Effector memory CD8-positive, alpha-beta T cell (primary cell): ENCODE results near the gene IL1F10.

Experiments
- ATAC-seq: fragments of 150-1000 bp; cut with Tn5 transposase; replicated peaks from 2 replicates; pipeline ENCODE4 v1.10.0; 2021; ENCODE audit warnings: mild to moderate bottlenecking, moderate library complexity
- DNase-seq, 3 experiments: peaks; one replicate each; pipeline ENCODE4 v3.0.0; 2021
- H3K27ac Mint-ChIP-seq, 2 donors: one replicate each; pipeline ENCODE4 v1.8.0; 2022; ENCODE audit warnings: mild to moderate bottlenecking in 2 of 2, mixed read lengths in 2 of 2, moderate library complexity in 2 of 2
- H3K27me3 Mint-ChIP-seq, 2 donors: one replicate each; pipeline ENCODE4 v1.8.0; 2022; ENCODE audit warnings: mixed read lengths in 2 of 2
- H3K36me3 Mint-ChIP-seq: one replicate; pipeline ENCODE4 v1.8.0; 2022; ENCODE audit warnings: mild to moderate bottlenecking, moderate library complexity, mixed read lengths; ENCODE audit not compliant: insufficient read depth
- H3K4me1 Mint-ChIP-seq, 2 donors: one replicate each; pipeline ENCODE4 v1.8.0; 2022; ENCODE audit warnings: low read depth in 2 of 2, mixed read lengths in 2 of 2
- H3K4me3 Mint-ChIP-seq, 2 donors: one replicate each; pipeline ENCODE4 v1.8.0; 2022; ENCODE audit warnings: mild to moderate bottlenecking in 2 of 2, mixed read lengths in 2 of 2, moderate library complexity in 2 of 2
- H3K9me3 Mint-ChIP-seq, 2 donors: one replicate each; pipeline ENCODE4 v1.8.0; 2022; ENCODE audit warnings: mixed read lengths in 2 of 2
- total RNA-seq, 9 experiments: gene quantifications; one replicate each; lab custom pipeline; 2026; lab: John Stamatoyannopoulos, UW

IL1F10 gene, protein sequence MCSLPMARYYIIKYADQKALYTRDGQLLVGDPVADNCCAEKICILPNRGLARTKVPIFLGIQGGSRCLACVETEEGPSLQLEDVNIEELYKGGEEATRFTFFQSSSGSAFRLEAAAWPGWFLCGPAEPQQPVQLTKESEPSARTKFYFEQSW
- total RNA-seq: 0 to 0.06 (median 0) reads per million in 9 experiments

GRCh38 chr2:113067681-113068080 lies at the start of gene IL1F10:
Gene IL1F10 (plus strand): TSS chr2:113067970. CDS start chr2:113072739, 4,769 bp downstream.
- Mint-ChIP-seq H3K27ac (no peak within 1 kb of the TSS), H3K36me3 (no peaks in the 10 kb centered on the region), H3K9me3 (no peaks in the 10 kb centered on the region), H3K27me3 (peaks cover 16 to 41% of the 10 kb centered on the region in 2 donors), H3K4me1 (peaks cover 0 to 4% of the 10 kb centered on the region in 2 donors), H3K4me3 (no peak within 1 kb of the TSS)
- DNase-seq: no peak
- ATAC-seq: no peak

DNA sequence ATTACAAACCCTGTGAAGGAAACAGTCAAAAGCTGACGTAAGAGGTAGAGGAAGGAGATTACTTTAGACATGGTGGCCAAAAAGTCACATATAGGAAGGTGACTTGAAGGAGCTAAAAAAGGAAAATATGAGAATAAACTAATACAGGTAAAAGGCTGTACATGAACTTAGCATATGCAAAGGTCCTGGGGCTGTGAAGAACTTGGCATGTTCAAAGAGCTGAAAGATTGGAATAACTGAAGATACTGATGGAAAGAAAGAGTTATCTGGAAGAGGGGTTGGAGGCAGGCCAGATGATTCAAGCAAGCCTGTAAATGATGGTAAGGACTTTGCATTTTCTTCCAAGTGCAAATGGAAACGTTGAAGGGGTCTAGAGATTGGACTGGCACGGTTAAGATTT lies 49.3 kb upstream of the IL1F10 start:
- Mint-ChIP-seq H3K27me3 (peaks cover 50% of the 10 kb centered on the region in 2 donors), H3K4me3 (no peak overlapping the region), H3K4me1 (no peaks in the 10 kb centered on the region), H3K36me3 (no peaks in the 10 kb centered on the region), H3K27ac (no peak overlapping the region), H3K9me3 (peaks cover 6 to 7% of the 10 kb centered on the region in 2 donors)
- ATAC-seq (no peak), DNase-seq (no peak)

DNA sequence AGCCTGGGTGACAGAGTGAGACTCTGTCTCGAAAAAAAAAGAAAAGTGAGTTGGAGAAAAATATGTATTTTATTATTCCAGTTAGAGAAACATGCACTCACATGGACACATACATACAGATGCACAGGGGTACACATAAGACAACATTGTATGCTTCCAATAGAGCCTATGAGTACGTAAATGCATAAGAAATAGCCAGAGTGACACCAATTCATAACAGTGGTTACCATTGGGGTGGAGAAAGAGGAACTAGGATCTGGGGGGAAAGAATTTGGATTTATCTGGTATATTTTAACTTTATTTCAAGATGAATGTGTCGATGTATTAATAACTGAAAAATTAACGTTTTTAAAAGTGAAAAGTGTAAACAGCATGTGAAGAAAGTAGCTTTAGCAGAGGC lies 46.5 kb upstream of the IL1F10 start:
- peaks cover 6 to 7% of the 10 kb centered on the region in 2 donors for H3K9me3 Mint-ChIP-seq
- no peak for DNase-seq
- H3K36me3 Mint-ChIP-seq: no peaks in the 10 kb centered on the region
- H3K4me1 Mint-ChIP-seq: no peaks in the 10 kb centered on the region
- H3K27me3 Mint-ChIP-seq: peaks cover 61 to 72% of the 10 kb centered on the region in 2 donors
- no peak for ATAC-seq
- no peak overlapping the region for H3K27ac Mint-ChIP-seq
- no peak overlapping the region for H3K4me3 Mint-ChIP-seq

DNA sequence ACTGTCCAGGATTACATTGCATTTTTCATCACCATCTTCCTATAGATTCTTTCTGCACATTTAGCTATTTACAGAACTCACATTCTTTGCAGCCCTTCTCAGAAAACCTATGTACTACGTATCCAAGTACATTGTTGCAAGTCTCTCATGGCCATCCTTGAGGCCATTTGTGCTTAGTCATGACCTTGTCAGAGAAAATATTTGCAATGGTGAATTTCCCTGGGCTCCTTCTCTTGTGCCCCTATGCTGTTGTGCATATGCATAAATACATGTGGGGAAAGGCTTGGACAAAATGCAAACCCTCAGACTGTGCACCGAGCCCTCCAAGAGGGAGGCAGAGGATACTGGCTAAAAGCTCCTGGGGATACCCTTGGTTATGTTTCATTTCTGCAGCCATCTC lies 43.0 kb upstream of the IL1F10 start:
- Mint-ChIP-seq H3K4me1 (no peaks in the 10 kb centered on the region), H3K4me3 (no peak overlapping the region), H3K27me3 (peaks cover 53 to 60% of the 10 kb centered on the region in 2 donors), H3K9me3 (no peaks in the 10 kb centered on the region), H3K36me3 (no peaks in the 10 kb centered on the region), H3K27ac (no peak overlapping the region)
- DNase-seq: no peak
- ATAC-seq: no peak

DNA sequence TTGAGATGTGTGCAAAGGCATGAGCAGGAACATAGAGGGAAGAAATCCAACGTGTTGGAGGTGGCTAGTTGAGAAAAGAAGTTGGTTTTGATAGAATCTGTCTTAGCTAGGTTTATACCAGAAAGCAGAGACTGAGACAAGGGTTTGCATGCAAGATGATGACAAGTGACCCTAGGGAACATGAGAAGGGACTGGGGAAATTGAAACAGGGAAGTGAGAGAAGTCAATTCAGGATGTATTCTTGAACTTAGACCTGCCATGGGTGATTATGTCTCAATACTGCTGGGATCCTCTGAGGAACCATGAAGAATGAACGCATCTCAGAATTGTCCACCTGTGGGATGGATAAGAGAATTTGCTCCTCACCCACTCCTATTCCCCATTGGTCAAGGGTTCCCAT lies 42.0 kb upstream of the IL1F10 start:
- ATAC-seq (no peak), DNase-seq (no peak)
- Mint-ChIP-seq H3K27me3 (peaks cover 59 to 66% of the 10 kb centered on the region in 2 donors), H3K27ac (no peak overlapping the region), H3K9me3 (no peaks in the 10 kb centered on the region), H3K4me3 (no peak overlapping the region), H3K4me1 (no peaks in the 10 kb centered on the region), H3K36me3 (no peaks in the 10 kb centered on the region)

DNA sequence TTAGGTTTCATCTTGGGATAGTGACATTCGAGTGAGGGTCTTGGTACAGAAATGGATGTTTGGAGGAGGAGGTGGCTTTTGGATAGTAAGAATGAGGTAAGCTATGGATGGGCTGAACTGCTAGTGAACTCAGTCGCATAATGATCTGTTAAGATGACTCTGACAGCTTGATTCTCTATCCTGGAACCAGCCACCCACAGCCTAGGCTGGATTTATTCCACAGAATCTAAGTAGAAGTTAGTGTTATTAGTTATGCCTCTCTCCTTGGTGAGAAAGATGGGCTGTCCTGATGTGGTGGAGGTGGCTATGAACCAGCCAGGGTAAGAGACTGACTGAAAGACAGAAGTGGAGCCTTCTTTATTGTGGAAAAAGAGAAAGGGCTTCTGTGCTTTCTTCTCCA lies 40.1 kb upstream of the IL1F10 start:
- Mint-ChIP-seq H3K4me3 (no peak overlapping the region), H3K4me1 (no peaks in the 10 kb centered on the region), H3K27ac (no peak overlapping the region), H3K9me3 (no peaks in the 10 kb centered on the region), H3K36me3 (no peaks in the 10 kb centered on the region), H3K27me3 (peaks cover 53 to 59% of the 10 kb centered on the region in 2 donors)
- DNase-seq: no peak
- no peak for ATAC-seq

DNA sequence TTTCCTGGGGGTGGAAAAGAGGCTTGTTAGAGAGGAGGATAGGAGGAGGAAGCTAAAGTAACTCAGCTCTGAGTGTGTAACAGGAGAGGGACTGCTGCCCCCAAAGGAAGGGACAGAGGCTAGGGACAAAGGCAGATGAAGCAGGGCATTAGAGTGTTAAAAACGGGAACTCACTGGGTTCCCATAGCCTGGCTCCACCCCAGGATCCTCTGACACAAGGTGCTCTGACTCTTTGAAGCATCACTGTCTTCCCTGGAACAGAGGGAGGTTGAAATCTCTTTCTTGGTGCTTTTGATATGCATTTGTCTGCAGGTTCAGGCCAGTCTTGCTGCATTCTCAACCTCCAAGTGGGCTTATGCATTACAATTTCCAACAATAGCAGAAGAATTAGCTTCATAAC lies 39.7 kb upstream of the IL1F10 start:
- Mint-ChIP-seq H3K4me1 (no peaks in the 10 kb centered on the region), H3K27ac (no peak overlapping the region)

DNA sequence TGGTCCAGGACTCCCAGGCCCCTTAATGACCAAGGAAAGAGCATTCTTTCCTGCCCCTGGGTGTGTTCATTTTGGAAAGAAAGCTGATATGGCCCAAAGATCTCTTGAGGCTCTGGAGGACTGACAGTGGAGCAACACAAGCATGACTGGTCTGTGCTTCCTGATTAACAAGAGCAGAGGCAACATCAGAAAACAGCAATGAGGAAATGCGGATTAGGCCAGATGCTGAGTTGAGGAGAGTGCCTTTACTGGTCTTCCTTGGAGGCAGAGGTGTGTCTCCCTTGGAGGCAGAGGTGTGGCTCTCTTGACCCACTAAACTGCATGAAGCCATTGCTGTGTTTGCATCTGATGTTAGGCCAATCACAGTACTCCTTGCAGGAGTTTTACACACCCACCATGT lies 35.0 kb upstream of the IL1F10 start:
- Mint-ChIP-seq H3K27me3 (peaks cover 42 to 71% of the 10 kb centered on the region in 2 donors), H3K36me3 (no peaks in the 10 kb centered on the region), H3K9me3 (no peaks in the 10 kb centered on the region), H3K27ac (no peak overlapping the region), H3K4me1 (no peaks in the 10 kb centered on the region), H3K4me3 (no peak overlapping the region)
- ATAC-seq (no peak), DNase-seq (no peak)

More for the DNA sequence above, 39.7 kb upstream of the IL1F10 start:
- Mint-ChIP-seq H3K9me3 (no peaks in the 10 kb centered on the region), H3K27me3 (peaks cover 52 to 61% of the 10 kb centered on the region in 2 donors), H3K4me3 (no peak overlapping the region), H3K36me3 (no peaks in the 10 kb centered on the region)
- ATAC-seq: no peak
- DNase-seq: no peak

DNA sequence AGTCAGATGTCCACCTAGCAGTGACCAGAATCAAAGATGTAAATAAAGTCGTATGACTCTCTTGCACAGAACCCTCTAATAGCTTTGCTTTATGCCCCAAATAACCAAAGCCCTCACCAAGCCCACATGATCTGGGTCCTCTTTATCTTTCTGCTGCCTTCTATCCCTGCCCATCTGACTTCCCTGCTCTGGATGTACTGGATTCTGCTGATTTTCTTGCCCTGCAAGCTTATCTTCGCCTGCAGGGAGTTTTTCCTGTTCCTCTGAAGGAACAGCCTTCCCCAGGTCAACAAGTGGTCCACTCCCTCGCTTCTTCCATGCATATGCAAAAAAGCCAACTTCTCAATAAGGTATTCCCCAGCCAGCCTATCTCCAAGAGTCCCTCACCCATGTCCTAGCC lies 33.8 kb upstream of the IL1F10 start:
- no peak overlapping the region for H3K27ac Mint-ChIP-seq
- no peaks in the 10 kb centered on the region for H3K4me1 Mint-ChIP-seq
- no peak for DNase-seq
- no peaks in the 10 kb centered on the region for H3K36me3 Mint-ChIP-seq
- H3K27me3 Mint-ChIP-seq: peaks cover 50 to 77% of the 10 kb centered on the region in 2 donors
- H3K9me3 Mint-ChIP-seq: no peaks in the 10 kb centered on the region
- ATAC-seq: no peak
- H3K4me3 Mint-ChIP-seq: no peak overlapping the region

- no peak for ATAC-seq
- no peaks in the 10 kb centered on the region for H3K4me1 Mint-ChIP-seq
- no peak overlapping the region for H3K27ac Mint-ChIP-seq
- H3K9me3 Mint-ChIP-seq: no peaks in the 10 kb centered on the region
- no peaks in the 10 kb centered on the region for H3K36me3 Mint-ChIP-seq
- no peak overlapping the region for H3K4me3 Mint-ChIP-seq
- DNase-seq: no peak
- peaks cover 34 to 68% of the 10 kb centered on the region in 2 donors for H3K27me3 Mint-ChIP-seq
Observed at GRCh38 chr2:113036763-113037162, 31.0 kb upstream of the IL1F10 start.

GRCh38 chr2:113038291-113038690 lies 29.5 kb upstream of the IL1F10 start:
- H3K4me3 Mint-ChIP-seq: no peak overlapping the region
- H3K27me3 Mint-ChIP-seq: peaks cover 34 to 63% of the 10 kb centered on the region in 2 donors
- no peaks in the 10 kb centered on the region for H3K4me1 Mint-ChIP-seq
- no peaks in the 10 kb centered on the region for H3K9me3 Mint-ChIP-seq
- no peak overlapping the region for H3K27ac Mint-ChIP-seq
- DNase-seq (no peak), ATAC-seq (no peak)
- no peaks in the 10 kb centered on the region for H3K36me3 Mint-ChIP-seq

DNA sequence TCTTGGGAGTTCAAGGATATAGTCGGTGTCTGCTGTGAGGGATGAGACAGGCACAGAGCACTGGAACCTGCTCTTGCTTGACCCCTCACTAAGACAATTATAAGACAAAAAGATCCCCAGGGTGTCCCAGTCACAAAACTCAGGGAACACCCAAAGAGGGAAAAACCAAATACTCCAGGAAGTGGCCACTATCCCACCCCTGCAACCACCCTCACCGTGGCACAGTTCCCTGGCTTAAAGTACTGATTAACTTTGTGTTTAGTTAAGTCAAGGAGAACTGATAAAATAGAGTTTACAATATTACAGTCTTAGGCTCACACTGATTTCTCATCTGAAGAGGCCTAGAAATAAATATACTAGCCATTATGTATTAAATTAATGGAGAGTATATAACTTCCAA lies 28.6 kb upstream of the IL1F10 start:
- peaks cover 30 to 54% of the 10 kb centered on the region in 2 donors for H3K27me3 Mint-ChIP-seq
- H3K4me3 Mint-ChIP-seq: no peak overlapping the region
- H3K36me3 Mint-ChIP-seq: no peaks in the 10 kb centered on the region
- DNase-seq: no peak
- no peak overlapping the region for H3K27ac Mint-ChIP-seq
- no peaks in the 10 kb centered on the region for H3K4me1 Mint-ChIP-seq
- no peaks in the 10 kb centered on the region for H3K9me3 Mint-ChIP-seq
- no peak for ATAC-seq

- Mint-ChIP-seq H3K27ac (no peak overlapping the region), H3K36me3 (no peaks in the 10 kb centered on the region), H3K27me3 (peaks cover 24 to 49% of the 10 kb centered on the region in 2 donors), H3K9me3 (no peaks in the 10 kb centered on the region), H3K4me3 (no peak overlapping the region), H3K4me1 (no peaks in the 10 kb centered on the region)
- ATAC-seq (no peak), DNase-seq (no peak)
Observed at GRCh38 chr2:113039719-113040118, 28.1 kb upstream of the IL1F10 start.

DNA sequence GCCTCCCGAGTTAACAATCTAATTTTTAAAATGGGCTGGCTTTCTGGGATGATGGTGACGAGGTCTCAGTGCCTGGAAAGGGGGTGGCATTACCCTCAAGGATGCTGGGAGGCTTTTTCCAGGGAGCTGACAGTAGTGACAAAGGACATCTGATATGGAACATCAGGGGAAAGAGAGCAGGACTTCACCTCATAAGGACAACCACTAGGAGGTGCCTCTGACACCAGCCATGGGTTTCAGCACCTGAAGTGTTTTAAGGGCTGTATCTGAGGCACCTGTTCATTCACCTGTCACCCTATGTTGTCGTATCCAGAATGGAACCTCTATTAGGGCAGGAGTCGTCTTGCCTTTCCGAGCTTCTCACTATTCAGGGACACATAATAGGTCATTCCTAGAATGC lies 25.9 kb upstream of the IL1F10 start:
- Mint-ChIP-seq H3K4me1 (no peaks in the 10 kb centered on the region), H3K4me3 (no peak overlapping the region), H3K9me3 (no peaks in the 10 kb centered on the region), H3K36me3 (no peaks in the 10 kb centered on the region), H3K27me3 (peaks cover 26 to 38% of the 10 kb centered on the region in 2 donors), H3K27ac (no peak overlapping the region)
- ATAC-seq: no peak
- no peak for DNase-seq
